Omental fat pad (tissue), 4 donors: ENCODE measurements around the gene FAM180B. TPM values are rescaled to one million over a fixed set of nuclear protein-coding genes. Genes with fewer than 3 reads are reported as not detected.

Source experiments
- ATAC-seq: fragments of 150-250 bp; one replicate; pipeline ENCODE4 v1.9.1; 2016; ENCODE audit warnings: mild to moderate bottlenecking, moderate library complexity; ENCODE audit not compliant: low FRiP score
- DNase-seq: peaks from one replicate; pipeline ENCODE4 v3.0.0-alpha.2; 2019; ENCODE audit warnings: low spot score
- total RNA-seq, 4 donors: library from RNA; depleted of rRNA; stranded (reverse); fragments of >200 nt; gene quantifications; one replicate each; pipeline ENCODE4 v1.1.0, GENCODE V29; 2016
- TF ChIP-seq, protein P1 (sequence below), 3 donors: fragments of 450-650 bp; IDR thresholded peaks; one replicate each; pipeline ENCODE4 v1.5.1; 2016 to 2017; ENCODE audit warnings: antibody characterized with exemption in 3 of 3, mild to moderate bottlenecking in 3 of 3, moderate library complexity in 2 of 3

Gene FAM180B
- total RNA-seq, 4 donors from 2014 or later: 0.48 TPM; not detected in 3

DNA sequence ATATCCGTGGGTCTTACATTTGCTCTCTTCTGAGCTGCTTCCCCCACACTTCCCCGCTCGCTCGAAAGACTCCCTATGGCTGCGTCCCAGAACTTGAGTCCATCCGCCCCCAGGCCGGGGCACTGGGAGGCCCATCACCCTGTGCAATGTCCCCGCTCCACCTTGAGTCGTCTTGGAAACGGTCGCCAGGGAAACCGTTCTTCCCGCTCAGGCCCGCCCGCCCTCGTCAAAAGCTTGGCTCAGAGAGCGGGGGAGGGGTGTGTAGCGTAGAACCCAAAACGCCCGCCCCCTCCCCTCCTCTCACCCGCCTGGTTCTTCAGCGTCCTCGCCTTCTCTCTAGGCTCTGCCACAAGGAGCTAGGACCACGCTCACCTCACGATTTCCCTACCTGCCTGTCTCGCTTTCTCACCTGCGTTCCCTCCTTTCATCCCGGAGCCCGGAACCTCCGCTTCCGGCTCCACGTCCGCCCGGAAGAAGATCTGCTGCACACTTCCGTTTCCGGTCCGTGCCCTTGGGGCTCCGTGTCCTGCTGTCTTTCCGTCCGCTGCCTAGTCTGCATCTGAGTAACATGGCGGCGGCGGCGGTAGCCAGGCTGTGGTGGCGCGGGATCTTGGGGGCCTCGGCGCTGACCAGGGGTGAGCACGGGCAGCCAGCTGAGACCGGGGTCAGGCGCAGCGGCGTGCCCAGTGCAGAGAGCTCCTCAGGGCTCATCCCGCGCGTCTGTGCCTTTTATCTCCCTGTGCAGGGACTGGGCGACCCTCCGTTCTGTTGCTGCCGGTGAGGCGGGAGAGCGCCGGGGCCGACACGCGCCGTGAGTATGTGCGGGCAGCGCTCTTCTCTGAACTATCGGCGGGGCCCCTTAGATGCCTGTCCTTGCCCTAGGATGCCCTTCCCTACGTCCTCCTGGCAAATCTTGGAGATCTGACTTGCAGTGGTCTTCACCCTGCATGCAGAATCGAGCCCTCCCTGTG is 7.7 kb upstream of the FAM180B start, which contains the start of the genes KBTBD4 and NDUFS3:
TSS of gene KBTBD4 (minus strand) at position 447 of the 971 bp plus-strand sequence. CDS start at position 428, 19 bp downstream.
TSS of gene NDUFS3 (plus strand) at position 551 of the 971 bp plus-strand sequence. CDS start at position 569, 18 bp downstream.
- ATAC-seq (peak; percentile 95), DNase-seq (peak; percentile 92)
- TF ChIP-seq, protein P1, sequence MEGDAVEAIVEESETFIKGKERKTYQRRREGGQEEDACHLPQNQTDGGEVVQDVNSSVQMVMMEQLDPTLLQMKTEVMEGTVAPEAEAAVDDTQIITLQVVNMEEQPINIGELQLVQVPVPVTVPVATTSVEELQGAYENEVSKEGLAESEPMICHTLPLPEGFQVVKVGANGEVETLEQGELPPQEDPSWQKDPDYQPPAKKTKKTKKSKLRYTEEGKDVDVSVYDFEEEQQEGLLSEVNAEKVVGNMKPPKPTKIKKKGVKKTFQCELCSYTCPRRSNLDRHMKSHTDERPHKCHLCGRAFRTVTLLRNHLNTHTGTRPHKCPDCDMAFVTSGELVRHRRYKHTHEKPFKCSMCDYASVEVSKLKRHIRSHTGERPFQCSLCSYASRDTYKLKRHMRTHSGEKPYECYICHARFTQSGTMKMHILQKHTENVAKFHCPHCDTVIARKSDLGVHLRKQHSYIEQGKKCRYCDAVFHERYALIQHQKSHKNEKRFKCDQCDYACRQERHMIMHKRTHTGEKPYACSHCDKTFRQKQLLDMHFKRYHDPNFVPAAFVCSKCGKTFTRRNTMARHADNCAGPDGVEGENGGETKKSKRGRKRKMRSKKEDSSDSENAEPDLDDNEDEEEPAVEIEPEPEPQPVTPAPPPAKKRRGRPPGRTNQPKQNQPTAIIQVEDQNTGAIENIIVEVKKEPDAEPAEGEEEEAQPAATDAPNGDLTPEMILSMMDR (IDR thresholded peaks at IDR 0.05): no peak

DNA sequence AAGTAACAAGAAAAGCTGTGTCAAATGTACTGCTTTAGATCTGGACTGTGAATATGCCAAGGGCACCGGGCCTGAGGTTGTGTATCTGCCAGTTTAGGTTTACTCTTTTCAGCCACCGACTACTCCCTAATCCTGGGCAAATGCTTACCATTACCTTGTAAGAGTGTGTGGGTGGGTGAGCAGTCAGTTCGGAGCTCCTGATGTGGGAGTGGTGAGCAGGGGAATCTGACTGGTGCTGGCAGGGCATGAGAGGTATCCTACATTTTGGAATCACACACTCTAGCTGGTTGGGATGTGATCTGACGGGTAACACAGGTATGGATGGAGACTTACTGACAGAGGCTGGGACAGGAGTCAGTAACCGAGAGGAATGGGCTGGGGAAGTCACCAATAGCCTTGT is 2.6 kb upstream of the FAM180B start:
- TF ChIP-seq, protein P1 (IDR thresholded peaks at IDR 0.05): no peak
- no peak for DNase-seq
- no peak for ATAC-seq

DNA sequence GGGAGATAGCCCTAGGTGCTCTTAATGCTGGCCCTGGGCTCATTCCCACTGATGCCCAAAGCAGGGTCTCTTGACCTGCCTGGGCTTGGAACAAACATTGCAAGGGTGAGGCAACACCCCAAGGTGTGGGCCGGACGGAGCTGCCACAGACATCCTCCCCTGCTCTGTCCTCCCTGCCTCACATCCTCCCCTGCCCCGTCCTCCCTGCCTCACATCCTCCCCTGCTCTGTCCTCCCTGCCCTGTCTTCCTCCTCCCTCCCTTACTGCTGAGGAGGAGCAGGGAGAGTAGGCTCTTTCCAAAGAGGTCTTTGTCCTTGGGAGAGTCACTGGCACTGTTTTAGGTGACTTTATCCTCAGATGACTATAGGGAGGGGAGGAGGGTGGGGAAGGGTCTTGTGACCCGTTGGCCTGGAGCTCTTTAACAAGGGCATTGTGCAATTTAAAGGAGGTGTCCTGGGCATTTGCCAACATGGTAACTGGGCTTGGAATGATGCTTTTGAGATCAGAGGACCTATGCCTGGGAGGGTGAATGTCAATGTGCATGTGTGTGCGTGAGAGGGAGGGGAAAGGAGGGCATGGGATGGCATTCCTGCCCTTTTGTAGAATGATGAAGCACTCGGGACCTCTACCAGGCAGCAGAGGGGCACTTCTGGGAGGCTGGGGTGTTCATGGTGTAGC is 700 bp downstream of the FAM180B start:
- ATAC-seq (no peak), DNase-seq (no peak)
- TF ChIP-seq, protein P1 (IDR thresholded peaks at IDR 0.05): no peak

DNA sequence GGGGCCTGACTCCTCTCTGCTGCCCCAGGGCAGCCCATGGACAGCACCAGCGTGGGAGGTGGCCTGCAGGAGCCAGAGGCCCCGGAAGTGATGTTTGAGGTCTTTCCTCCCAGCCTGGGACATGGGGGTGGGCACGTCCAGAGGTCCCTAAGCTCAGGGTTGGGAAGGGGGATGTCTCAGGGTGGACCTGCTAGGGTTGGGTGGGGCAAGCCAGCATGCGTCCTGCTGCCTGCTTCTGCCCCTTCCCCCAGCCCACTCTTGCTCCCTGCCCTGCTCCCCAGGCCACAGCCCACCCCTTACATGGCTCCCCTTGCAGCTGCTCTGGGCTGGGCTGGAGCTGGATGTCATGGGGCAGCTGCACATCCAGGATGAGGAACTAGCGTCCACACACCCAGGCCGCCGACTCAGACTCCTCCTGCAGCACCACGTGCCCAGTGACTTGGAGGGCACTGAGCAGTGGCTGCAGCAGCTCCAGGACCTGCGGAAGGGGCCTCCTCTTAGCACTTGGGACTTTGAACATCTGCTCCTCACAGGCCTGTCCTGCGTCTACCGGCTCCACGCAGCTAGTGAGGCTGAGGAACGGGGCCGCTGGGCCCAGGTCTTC is 1.3 kb downstream of the FAM180B start:
- no peak for ATAC-seq
- DNase-seq: no peak
- TF ChIP-seq, protein P1 (IDR thresholded peaks at IDR 0.05): no peak

DNA sequence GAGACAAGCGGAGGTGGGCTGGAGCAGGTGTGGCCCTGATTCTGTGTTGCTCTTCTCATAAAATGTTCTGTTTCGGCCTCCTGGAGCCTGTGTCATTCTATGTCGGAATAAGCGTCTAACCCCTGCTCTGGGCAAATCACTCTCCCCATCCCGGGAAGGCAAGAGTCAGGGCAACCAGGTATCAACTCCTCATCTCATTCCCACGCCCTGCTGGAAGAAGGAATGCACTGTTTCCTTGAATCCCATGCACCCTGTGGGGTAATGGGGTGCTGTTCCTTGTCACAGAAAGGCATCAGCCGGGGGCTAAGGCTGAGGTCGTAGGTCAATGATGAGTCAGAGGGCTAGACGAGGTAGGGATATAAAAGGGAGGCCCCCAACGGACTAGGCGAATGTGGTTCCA is 2.6 kb downstream of the FAM180B start:
- TF ChIP-seq, protein P1 (IDR thresholded peaks at IDR 0.05): no peak
- no peak for DNase-seq
- ATAC-seq: no peak

DNA sequence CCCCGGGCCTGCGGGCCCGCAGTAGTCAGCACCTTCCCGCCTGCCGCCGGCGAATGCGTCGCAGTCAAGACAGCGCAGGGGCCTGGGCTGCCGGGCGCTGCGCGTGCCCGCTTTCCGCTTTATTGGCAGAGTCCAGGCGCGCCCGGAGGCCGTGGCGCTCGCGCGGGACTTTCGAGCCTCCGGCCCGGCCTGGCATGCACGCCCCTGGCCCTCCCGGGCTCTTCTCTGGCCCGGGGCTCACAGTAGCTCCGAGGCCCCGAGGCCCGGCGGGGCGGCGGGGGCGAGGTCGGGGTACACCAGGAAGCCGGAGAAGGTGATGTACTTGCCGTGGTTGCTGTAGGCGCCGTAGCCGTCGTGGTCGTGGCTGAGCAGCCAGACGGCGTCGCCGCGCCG is 3.1 kb downstream of the FAM180B start:
- no peak for DNase-seq
- ATAC-seq: peak; percentile 16
- TF ChIP-seq, protein P1 (IDR thresholded peaks at IDR 0.05): no peak
